Naive B cell (primary cell): ENCODE measurements around the gene LSM3. TPM values are rescaled to one million over a fixed set of nuclear protein-coding genes. Genes with fewer than 3 reads are reported as not detected.

Experiments used
- ATAC-seq, 2 donors: fragments of 150-1000 bp; cut with Tn5 transposase; 2 replicates each; pipeline ENCODE4 v1.10.0; 2021; ENCODE audit warnings: low read depth in 2 of 2, mild to moderate bottlenecking in 2 of 2, moderate library complexity in 2 of 2
- DNase-seq: peaks from one replicate; pipeline ENCODE4 v3.0.0; 2022
- H3K27ac Mint-ChIP-seq, 6 donors: one replicate each; pipeline ENCODE4 v1.8.0; 2020 to 2022; ENCODE audit warnings: mild to moderate bottlenecking in 6 of 6, mixed read lengths in 6 of 6, moderate library complexity in 5 of 6, inconsistent platforms in 2 of 6
- H3K27me3 Mint-ChIP-seq, 3 donors: one replicate each; pipeline ENCODE4 v1.8.0; 2021 to 2022; ENCODE audit warnings: mixed read lengths in 3 of 3, mild to moderate bottlenecking in 1 of 3
- H3K36me3 Mint-ChIP-seq, 2 donors: one replicate each; pipeline ENCODE4 v1.8.0; 2020 to 2022; ENCODE audit warnings: mixed read lengths in 2 of 2, inconsistent platforms in 1 of 2, mild to moderate bottlenecking in 1 of 2
- H3K4me1 Mint-ChIP-seq, 3 donors: one replicate each; pipeline ENCODE4 v1.8.0; 2020 to 2022; ENCODE audit warnings: mixed read lengths in 3 of 3, inconsistent platforms in 1 of 3, mild to moderate bottlenecking in 1 of 3, moderate library complexity in 1 of 3
- H3K4me3 Mint-ChIP-seq, 8 donors: one replicate each; pipeline ENCODE4 v1.8.0; 2020 to 2022; ENCODE audit warnings: mild to moderate bottlenecking in 8 of 8, mixed read lengths in 8 of 8, moderate library complexity in 8 of 8, inconsistent platforms in 2 of 8
- H3K9me3 Mint-ChIP-seq, 7 donors: one replicate each; pipeline ENCODE4 v1.8.0; 2020 to 2022; ENCODE audit warnings: mixed read lengths in 7 of 7, mild to moderate bottlenecking in 5 of 7, inconsistent platforms in 2 of 7, moderate library complexity in 1 of 7
- polyA plus RNA-seq, 6 donors: library from polyadenylated mRNA; unstranded; fragments of 300-500 nt; fragmentation: Illumina TruSeq; gene quantifications; one replicate each; pipeline ENCODE4 v1.2.3, GENCODE V29; 2021; ENCODE audit warnings: low read depth in 6 of 6

The LSM3 gene
- polyA plus RNA-seq = 10 to 100 TPM; 23.5 to 41.6 (median 31.2) TPM

GRCh38 chr3:14178247-14179113 lies at the start of gene LSM3, which contains the start of gene XPC:
Gene LSM3, plus strand, starts transcription at chr3:14178817. Its CDS starts 44 bp downstream, at chr3:14178861.
Gene XPC, minus strand, starts transcription at chr3:14178601. Its CDS starts 33 bp downstream, at chr3:14178568.
- Mint-ChIP-seq H3K4me1 (peaks cover 46 to 54% (median 51%) of the 10 kb centered on the region in 3 donors), H3K27me3 (no peaks in the 10 kb centered on the region), H3K27ac (peak within 1 kb of the TSS; percentile 99 to 100 (median 100)), H3K9me3 (peaks cover 0 to 2% (median 0%) of the 10 kb centered on the region in 7 donors), H3K4me3 (peak within 1 kb of the TSS; percentile 93 to 99 (median 99)), H3K36me3 (peaks cover 0 to 11% of the 10 kb centered on the region in 2 donors)
- ATAC-seq (peak; percentile 87 to 88), DNase-seq (peak; percentile 100)

- Mint-ChIP-seq H3K9me3 (no peaks in the 10 kb centered on the region), H3K36me3 (peaks cover 19 to 33% of the 10 kb centered on the region in 2 donors), H3K4me3 (no peak overlapping the region), H3K4me1 (peaks cover 26 to 41% (median 39%) of the 10 kb centered on the region in 3 donors), H3K27me3 (no peaks in the 10 kb centered on the region), H3K27ac (no peak overlapping the region)
- DNase-seq = no peak
- ATAC-seq = no peak
Observed at GRCh38 chr3:14129296-14129695, 49.3 kb upstream of the LSM3 start.

- Mint-ChIP-seq H3K27me3 (no peaks in the 10 kb centered on the region), H3K4me1 (peaks cover 26 to 40% (median 39%) of the 10 kb centered on the region in 3 donors), H3K9me3 (no peaks in the 10 kb centered on the region), H3K4me3 (peak overlapping the region in 1 of 8 donors; percentile 78), H3K36me3 (peaks cover 19 to 33% of the 10 kb centered on the region in 2 donors), H3K27ac (peak overlapping the region in 2 of 6 donors; percentile 28 to 67)
- DNase-seq (no peak), ATAC-seq (no peak)
Observed at GRCh38 chr3:14130230-14130629, 48.4 kb upstream of the LSM3 start.

- Mint-ChIP-seq H3K36me3 (peaks cover 19 to 36% of the 10 kb centered on the region in 2 donors), H3K9me3 (no peaks in the 10 kb centered on the region), H3K27me3 (no peaks in the 10 kb centered on the region), H3K4me1 (peaks cover 25 to 36% (median 35%) of the 10 kb centered on the region in 3 donors), H3K27ac (no peak overlapping the region), H3K4me3 (no peak overlapping the region)
- DNase-seq (no peak), ATAC-seq (no peak)
Observed at GRCh38 chr3:14130707-14131106, 47.9 kb upstream of the LSM3 start.

- peak overlapping the region in 2 of 6 donors; percentile 26 to 64 for H3K27ac Mint-ChIP-seq
- DNase-seq = no peak
- H3K36me3 Mint-ChIP-seq = peaks cover 24 to 40% of the 10 kb centered on the region in 2 donors
- H3K27me3 Mint-ChIP-seq = no peaks in the 10 kb centered on the region
- H3K4me3 Mint-ChIP-seq = no peak overlapping the region
- no peak for ATAC-seq
- peaks cover 24 to 35% (median 31%) of the 10 kb centered on the region in 3 donors for H3K4me1 Mint-ChIP-seq
- H3K9me3 Mint-ChIP-seq = no peaks in the 10 kb centered on the region
Observed at GRCh38 chr3:14131134-14131533, 47.5 kb upstream of the LSM3 start.

- Mint-ChIP-seq H3K9me3 (no peaks in the 10 kb centered on the region), H3K36me3 (peaks cover 25 to 41% of the 10 kb centered on the region in 2 donors)
Observed at GRCh38 chr3:14132120-14132519, 46.5 kb upstream of the LSM3 start.

GRCh38 chr3:14132689-14133088 lies 45.9 kb upstream of the LSM3 start:
- ATAC-seq (no peak), DNase-seq (no peak)
- Mint-ChIP-seq H3K36me3 (peaks cover 25 to 41% of the 10 kb centered on the region in 2 donors), H3K27me3 (no peaks in the 10 kb centered on the region), H3K4me3 (no peak overlapping the region), H3K9me3 (no peaks in the 10 kb centered on the region), H3K27ac (peak overlapping the region in 1 of 6 donors; percentile 38), H3K4me1 (peaks cover 15 to 20% (median 15%) of the 10 kb centered on the region in 3 donors)

More at GRCh38 chr3:14132120-14132519, 46.5 kb upstream of the LSM3 start:
- DNase-seq = no peak
- peaks cover 18 to 25% (median 21%) of the 10 kb centered on the region in 3 donors for H3K4me1 Mint-ChIP-seq
- peak overlapping the region in 1 of 6 donors; percentile 56 for H3K27ac Mint-ChIP-seq
- H3K4me3 Mint-ChIP-seq = no peak overlapping the region
- ATAC-seq = no peak
- no peaks in the 10 kb centered on the region for H3K27me3 Mint-ChIP-seq

- DNase-seq (no peak), ATAC-seq (no peak)
- H3K9me3 Mint-ChIP-seq = no peaks in the 10 kb centered on the region
- no peaks in the 10 kb centered on the region for H3K27me3 Mint-ChIP-seq
- H3K36me3 Mint-ChIP-seq = peaks cover 25 to 41% of the 10 kb centered on the region in 2 donors
- H3K27ac Mint-ChIP-seq = peak overlapping the region in 2 of 6 donors; percentile 38 to 56
- peaks cover 9 to 15% (median 14%) of the 10 kb centered on the region in 3 donors for H3K4me1 Mint-ChIP-seq
- no peak overlapping the region for H3K4me3 Mint-ChIP-seq
Observed at GRCh38 chr3:14133188-14133800, 45.3 kb upstream of the LSM3 start.

- H3K36me3 Mint-ChIP-seq = peaks cover 20 to 41% of the 10 kb centered on the region in 2 donors
- H3K4me3 Mint-ChIP-seq = no peak overlapping the region
- H3K27me3 Mint-ChIP-seq = no peaks in the 10 kb centered on the region
- ATAC-seq = no peak
- peaks cover 7 to 14% (median 11%) of the 10 kb centered on the region in 3 donors for H3K4me1 Mint-ChIP-seq
- H3K9me3 Mint-ChIP-seq = no peaks in the 10 kb centered on the region
- DNase-seq = no peak
- H3K27ac Mint-ChIP-seq = peak overlapping the region in 3 of 6 donors; percentile 11 to 38 (median 12)
Observed at GRCh38 chr3:14133876-14134275, 44.7 kb upstream of the LSM3 start.

- peaks cover 16 to 41% of the 10 kb centered on the region in 2 donors for H3K36me3 Mint-ChIP-seq
- H3K4me1 Mint-ChIP-seq = peaks cover 7 to 14% (median 11%) of the 10 kb centered on the region in 3 donors
- ATAC-seq (no peak), DNase-seq (no peak)
- no peak overlapping the region for H3K4me3 Mint-ChIP-seq
- H3K27me3 Mint-ChIP-seq = no peaks in the 10 kb centered on the region
- no peaks in the 10 kb centered on the region for H3K9me3 Mint-ChIP-seq
- peak overlapping the region in 3 of 6 donors; percentile 11 to 78 (median 12) for H3K27ac Mint-ChIP-seq
Observed at GRCh38 chr3:14134291-14134690, 44.3 kb upstream of the LSM3 start.

- no peak for ATAC-seq
- Mint-ChIP-seq H3K4me3 (no peak overlapping the region), H3K4me1 (peaks cover 2 to 10% (median 6%) of the 10 kb centered on the region in 3 donors), H3K27me3 (no peaks in the 10 kb centered on the region), H3K27ac (peak overlapping the region in 3 of 6 donors; percentile 16 to 67 (median 18)), H3K9me3 (no peaks in the 10 kb centered on the region), H3K36me3 (peaks cover 13 to 31% of the 10 kb centered on the region in 2 donors)
- DNase-seq = no peak
Observed at GRCh38 chr3:14135581-14135980, 43.0 kb upstream of the LSM3 start.

GRCh38 chr3:14137004-14137403 lies 41.6 kb upstream of the LSM3 start:
- Mint-ChIP-seq H3K4me3 (no peak overlapping the region), H3K4me1 (peaks cover 1 to 13% (median 10%) of the 10 kb centered on the region in 3 donors), H3K9me3 (no peaks in the 10 kb centered on the region), H3K27ac (peak overlapping the region in 1 of 6 donors; percentile 42), H3K36me3 (peaks cover 6 to 22% of the 10 kb centered on the region in 2 donors), H3K27me3 (no peaks in the 10 kb centered on the region)
- DNase-seq = no peak
- no peak for ATAC-seq

- Mint-ChIP-seq H3K27ac (peak overlapping the region in 3 of 6 donors; percentile 42 to 71 (median 56)), H3K36me3 (peaks cover 6 to 17% of the 10 kb centered on the region in 2 donors), H3K4me1 (peaks cover 0 to 13% (median 10%) of the 10 kb centered on the region in 3 donors), H3K27me3 (no peaks in the 10 kb centered on the region), H3K4me3 (no peak overlapping the region), H3K9me3 (no peaks in the 10 kb centered on the region)
- DNase-seq (no peak), ATAC-seq (no peak)
Observed at GRCh38 chr3:14137445-14137844, 41.2 kb upstream of the LSM3 start.
